Left ventricle myocardium inferior (tissue), 1 donor: Measurements from ENCODE around the gene DRAM1. TPM values are rescaled to one million over a fixed set of nuclear protein-coding genes. Genes with fewer than 3 reads are reported as not detected.

ENCODE experiments used
- DNase-seq: peaks from one replicate; pipeline ENCODE4 v3.0.0-alpha.2; 2020
- H3K27ac ChIP-seq: fragments of 200-600 bp; replicated peaks from 2 replicates; pipeline ENCODE4 v1.8.0; 2021
- H3K27me3 ChIP-seq: fragments of 200-600 bp; 2 replicates; pipeline ENCODE4 v1.8.0; 2021; ENCODE audit warnings: low read depth
- H3K36me3 ChIP-seq: fragments of 200-600 bp; 2 replicates; pipeline ENCODE4 v1.8.0; 2021
- H3K4me1 ChIP-seq: fragments of 200-600 bp; 2 replicates; pipeline ENCODE4 v1.8.0; 2021
- H3K4me3 ChIP-seq: fragments of 200-600 bp; 2 replicates; pipeline ENCODE4 v1.8.0; 2021; ENCODE audit warnings: mild to moderate bottlenecking, moderate library complexity
- H3K9me3 ChIP-seq: fragments of 200-600 bp; replicated peaks from 2 replicates; pipeline ENCODE4 v1.8.0; 2021
- intact Hi-C: fragments of 100-400 bp; cut with micrococcal nuclease; formaldehyde crosslinking; loops from one replicate; pipeline ENCODE4 v1.11.0; 2022
- total RNA-seq: library from RNA; stranded (reverse); fragmentation: NEBNext Ultra II Directional; extraction: Animal tissue kit (Norgen Biotek cat#: 25700); gene quantifications from one replicate; pipeline ENCODE4 v1.2.1, GENCODE V29; 2021
- TF ChIP-seq, protein P1 (sequence below): fragments of 200-600 bp; IDR thresholded peaks from 2 replicates; pipeline ENCODE4 v1.8.0; 2021; ENCODE audit warnings: antibody characterized with exemption, mild to moderate bottlenecking, borderline replicate concordance
- donor health status: DM: no; HTN: yes; CAD: no; lungs with severe emphysema.

DRAM1 gene
- total RNA-seq, 1 donor from 2014 or later = 5.3 TPM

DNA sequence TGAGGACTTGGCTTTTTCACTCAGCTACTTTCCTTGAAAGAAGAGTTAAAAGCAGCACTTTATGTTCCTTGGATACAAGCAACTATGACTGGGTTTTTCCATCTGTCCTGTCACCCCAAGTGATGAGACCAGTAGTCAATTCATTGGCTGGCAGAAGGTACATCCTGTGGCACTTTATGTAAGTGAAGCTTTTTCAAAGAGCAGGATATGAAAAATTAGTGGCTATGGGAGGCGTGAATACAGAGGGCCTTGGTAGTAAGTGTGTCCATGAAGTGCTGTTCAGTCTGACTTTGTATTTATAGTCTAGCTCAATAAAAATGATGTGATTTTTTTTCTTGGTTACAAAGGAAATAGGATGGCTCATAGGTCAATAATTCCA, 68.8 kb downstream of the DRAM1 start:
- intact Hi-C loops = no loop called here
- H3K4me1 ChIP-seq = no peaks in the 10 kb centered on the region
- no peaks in the 10 kb centered on the region for H3K27me3 ChIP-seq
- H3K4me3 ChIP-seq = no peak overlapping the region
- no peaks in the 10 kb centered on the region for H3K9me3 ChIP-seq
- TF ChIP-seq, protein P1, sequence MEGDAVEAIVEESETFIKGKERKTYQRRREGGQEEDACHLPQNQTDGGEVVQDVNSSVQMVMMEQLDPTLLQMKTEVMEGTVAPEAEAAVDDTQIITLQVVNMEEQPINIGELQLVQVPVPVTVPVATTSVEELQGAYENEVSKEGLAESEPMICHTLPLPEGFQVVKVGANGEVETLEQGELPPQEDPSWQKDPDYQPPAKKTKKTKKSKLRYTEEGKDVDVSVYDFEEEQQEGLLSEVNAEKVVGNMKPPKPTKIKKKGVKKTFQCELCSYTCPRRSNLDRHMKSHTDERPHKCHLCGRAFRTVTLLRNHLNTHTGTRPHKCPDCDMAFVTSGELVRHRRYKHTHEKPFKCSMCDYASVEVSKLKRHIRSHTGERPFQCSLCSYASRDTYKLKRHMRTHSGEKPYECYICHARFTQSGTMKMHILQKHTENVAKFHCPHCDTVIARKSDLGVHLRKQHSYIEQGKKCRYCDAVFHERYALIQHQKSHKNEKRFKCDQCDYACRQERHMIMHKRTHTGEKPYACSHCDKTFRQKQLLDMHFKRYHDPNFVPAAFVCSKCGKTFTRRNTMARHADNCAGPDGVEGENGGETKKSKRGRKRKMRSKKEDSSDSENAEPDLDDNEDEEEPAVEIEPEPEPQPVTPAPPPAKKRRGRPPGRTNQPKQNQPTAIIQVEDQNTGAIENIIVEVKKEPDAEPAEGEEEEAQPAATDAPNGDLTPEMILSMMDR = no peak
- no peak for DNase-seq
- H3K36me3 ChIP-seq = no peaks in the 10 kb centered on the region
- no peak overlapping the region for H3K27ac ChIP-seq

DNA sequence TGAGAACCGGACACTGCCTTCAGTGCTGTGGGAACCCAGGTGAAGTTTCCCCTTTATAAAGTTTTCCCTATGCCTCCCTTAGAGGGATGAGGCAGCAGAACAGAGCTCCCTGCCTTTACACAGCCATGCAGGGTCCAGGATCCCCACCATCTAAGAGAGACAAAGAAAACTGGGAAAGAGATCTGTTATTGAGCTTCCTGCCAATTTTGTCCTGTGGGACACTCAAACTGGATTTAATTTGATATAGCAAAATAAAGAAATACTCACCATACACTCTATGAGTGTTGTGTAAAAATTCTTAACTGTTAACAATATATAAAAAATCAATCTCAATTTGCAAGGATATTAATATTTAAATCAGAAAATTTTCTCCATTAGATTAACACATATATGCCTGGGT, 69.9 kb downstream of the DRAM1 start:
- Histone ChIP-seq H3K27me3 (no peaks in the 10 kb centered on the region), H3K27ac (no peak overlapping the region), H3K36me3 (no peaks in the 10 kb centered on the region), H3K4me3 (no peak overlapping the region), H3K9me3 (no peaks in the 10 kb centered on the region), H3K4me1 (no peaks in the 10 kb centered on the region)
- TF ChIP-seq, protein P1 = no peak
- intact Hi-C loops = no loop called here
- DNase-seq = no peak

DNA sequence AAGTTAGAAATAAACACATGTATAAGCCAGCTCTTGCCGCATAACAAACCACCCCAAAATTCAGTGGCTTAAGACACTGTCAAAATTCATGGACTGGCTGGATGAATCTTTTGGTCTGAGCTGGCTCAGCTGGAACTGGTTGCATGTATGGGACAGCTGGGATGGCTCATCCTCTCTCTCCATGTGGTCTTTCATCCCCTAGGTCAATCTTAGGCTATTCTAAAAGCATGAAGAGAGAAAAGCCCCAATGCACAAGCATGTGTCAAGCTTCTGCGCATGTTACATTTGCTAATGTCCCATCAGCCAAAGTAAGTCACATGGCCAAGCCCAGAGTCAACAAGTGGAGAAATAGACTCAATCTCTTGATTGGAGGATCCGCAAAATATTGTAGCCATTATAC, 71.0 kb downstream of the DRAM1 start:
- DNase-seq = no peak
- no peaks in the 10 kb centered on the region for H3K36me3 ChIP-seq
- no peak overlapping the region for H3K4me3 ChIP-seq
- H3K27ac ChIP-seq = no peak overlapping the region
- H3K27me3 ChIP-seq = no peaks in the 10 kb centered on the region
- H3K9me3 ChIP-seq = no peaks in the 10 kb centered on the region
- H3K4me1 ChIP-seq = no peaks in the 10 kb centered on the region
- intact Hi-C loops = no loop called here
- TF ChIP-seq, protein P1 = no peak

DNA sequence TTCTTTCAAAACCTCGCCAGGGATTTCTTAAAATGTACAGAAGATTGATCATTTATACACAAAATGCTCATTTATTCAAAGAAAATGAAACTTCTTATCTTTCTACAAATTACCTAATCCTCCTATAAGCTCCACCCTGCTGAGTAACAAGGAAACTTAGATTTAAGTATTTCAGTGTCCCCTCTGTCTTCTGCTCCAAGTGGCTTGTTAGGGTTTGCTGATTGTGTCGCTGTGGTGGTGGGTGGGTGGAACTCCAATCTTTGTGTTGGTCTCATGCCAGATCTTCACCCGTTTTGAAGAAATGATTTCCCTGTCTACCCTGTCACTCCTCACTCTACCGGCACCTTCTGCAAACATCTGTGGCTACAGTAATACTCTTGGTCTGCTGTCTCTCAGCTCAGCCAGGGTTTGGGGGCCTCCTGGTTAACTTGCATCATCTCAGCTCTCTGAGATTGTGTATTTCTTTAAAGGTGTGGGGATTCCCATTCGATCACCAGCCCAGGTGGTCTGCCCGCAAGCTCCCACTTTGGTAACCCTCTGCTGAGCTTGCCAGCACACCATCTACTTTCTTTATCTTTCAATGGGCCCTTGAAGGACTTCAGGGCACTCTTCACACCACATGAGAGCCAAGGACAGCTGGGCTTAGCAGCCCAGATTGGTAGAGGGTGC, 73.8 kb downstream of the DRAM1 start:
- intact Hi-C loops = no loop called here
- no peak for DNase-seq
- TF ChIP-seq, protein P1 = no peak
- no peaks in the 10 kb centered on the region for H3K27me3 ChIP-seq
- H3K9me3 ChIP-seq = no peaks in the 10 kb centered on the region
- no peaks in the 10 kb centered on the region for H3K36me3 ChIP-seq
- no peaks in the 10 kb centered on the region for H3K4me1 ChIP-seq
- no peak overlapping the region for H3K27ac ChIP-seq
- no peak overlapping the region for H3K4me3 ChIP-seq

DNA sequence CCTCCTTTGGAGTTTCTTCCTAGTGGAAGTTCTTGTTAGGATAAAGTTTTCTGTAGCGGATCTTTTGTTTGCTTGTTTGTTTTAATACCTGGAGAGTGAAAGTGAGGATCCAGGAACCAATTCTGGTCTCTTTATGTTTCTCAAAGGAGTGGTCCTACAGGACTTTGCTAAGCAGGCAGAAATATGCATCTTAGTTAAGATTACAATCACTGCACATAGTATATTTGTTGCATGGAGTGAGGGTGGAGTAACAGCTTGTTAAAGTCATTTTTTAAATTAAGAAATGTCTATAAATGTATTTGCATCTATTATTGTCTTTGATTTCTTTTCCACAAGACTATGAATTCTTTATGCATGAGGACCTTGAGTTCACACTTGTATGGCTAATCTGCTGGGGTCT, 76.7 kb downstream of the DRAM1 start:
- DNase-seq = no peak
- TF ChIP-seq, protein P1 = no peak

More for the DNA sequence above, 76.7 kb downstream of the DRAM1 start:
- Histone ChIP-seq H3K9me3 (peaks cover 5% of the 10 kb centered on the region), H3K36me3 (no peaks in the 10 kb centered on the region), H3K4me3 (no peak overlapping the region), H3K4me1 (no peaks in the 10 kb centered on the region), H3K27me3 (no peaks in the 10 kb centered on the region), H3K27ac (no peak overlapping the region)
- intact Hi-C loops = no loop called here
